ENCODE results near the gene PAPPA. TPM values are rescaled to one million over a fixed set of nuclear protein-coding genes. Genes with fewer than 3 reads are reported as not detected.

Gene PAPPA
- total RNA-seq, 1 experiment from 2014 or later, result 0.17 TPM

GRCh38 chr9:116275418-116276195, 122.0 kb downstream of the PAPPA start:
- H3K27ac ChIP-seq (ENCODE audit: insufficient read length, low read depth, low read length), result no peak overlapping the region
- no peak overlapping the region for H3T11ph ChIP-seq (ENCODE audit: low read length)
- no peak overlapping the region for H2BK15ac ChIP-seq (ENCODE audit: low read depth, low read length)
- Mint-ChIP-seq H3K4me3 (no peak overlapping the region; a peak in 1 of 5 replicates), H3K27me3 (ENCODE audit: low read depth) (peaks cover 99% of the 10 kb centered on the region), H3K4me1 (peaks cover 69 to 80% of the 10 kb centered on the region in 2 experiments), H3K36me3 (ENCODE audit: insufficient read depth in 1 of 3, low read depth in 3 of 3) (no peaks in the 10 kb centered on the region), H3K9me3 (no peaks in the 10 kb centered on the region; a peak in 1 of 5 replicates), H3K27ac (no peak overlapping the region)
- no peaks in the 10 kb centered on the region for H4K20me1 ChIP-seq (ENCODE audit: control insufficient read depth, insufficient read depth, insufficient read length)
- H2BK5ac ChIP-seq (ENCODE audit: insufficient read length, low read length), result no peak overlapping the region
- no CpG with 5 or more reads among the region's 6 CpGs for WGBS (ENCODE audit: extremely low coverage, insufficient read length, low lambda C conversion rate)
- no peak overlapping the region for H3K18ac ChIP-seq (ENCODE audit: insufficient read length, low read depth, low read length)
- H2AK5ac ChIP-seq (ENCODE audit: insufficient read length, low read length), result no peak overlapping the region
- H3K27me3 ChIP-seq (ENCODE audit: insufficient read depth, low read length), result peaks cover 60% of the 10 kb centered on the region
- no peak overlapping the region for H4K91ac ChIP-seq (ENCODE audit: insufficient read length, low read depth, low read length)
- no peak overlapping the region for H3K56ac ChIP-seq (ENCODE audit: insufficient read length, low read depth, low read length)
- no peaks in the 10 kb centered on the region for H3K9me3 ChIP-seq (ENCODE audit: control insufficient read depth, low read depth, low read length)
- no peak overlapping the region for H3K4ac ChIP-seq (ENCODE audit: low read depth, low read length)
- H2BK12ac ChIP-seq (ENCODE audit: insufficient read length, low read depth, low read length), result no peak overlapping the region
- H4K5ac ChIP-seq (ENCODE audit: insufficient read length, low read depth, low read length), result no peak overlapping the region
- H3K4me2 ChIP-seq (ENCODE audit: insufficient read depth, insufficient read length, low read length), result no peak overlapping the region
- no peak overlapping the region for H3K23ac ChIP-seq (ENCODE audit: insufficient read length, low read depth, low read length)
- H3K4me1 ChIP-seq (ENCODE audit: insufficient read depth, low read length), result peaks cover 5% of the 10 kb centered on the region; the same call in 1 of the 2 replicates
- H2BK20ac ChIP-seq (ENCODE audit: low read depth, low read length, poor library complexity, severe bottlenecking), result no peak overlapping the region
- no peak overlapping the region for H3K9ac ChIP-seq (ENCODE audit: extremely low read depth, insufficient read length, low read length)
- H4K8ac ChIP-seq (replicated peaks; ENCODE audit: insufficient read length, low read depth, low read length), result no peak overlapping the region
- no peaks in the 10 kb centered on the region for H3K79me1 ChIP-seq (ENCODE audit: insufficient read depth, low read depth, low read length, poor library complexity, severe bottlenecking)
- H2BK120ac ChIP-seq (ENCODE audit: low read depth, low read length, poor library complexity, severe bottlenecking), result no peak overlapping the region
- H3K23me2 ChIP-seq (ENCODE audit: insufficient read length, low read depth, low read length, poor library complexity, severe bottlenecking), result no peaks in the 10 kb centered on the region
- no peak overlapping the region for H2AFZ ChIP-seq (ENCODE audit: low read length)
- no peak for DNase-seq
- no peak for TF ChIP-seq CTCF (conservative IDR thresholded peaks at IDR 0.05)
- no peak overlapping the region for H3K14ac ChIP-seq (ENCODE audit: insufficient read depth, low read length)
- no peaks in the 10 kb centered on the region for H3K79me2 ChIP-seq (ENCODE audit: insufficient read depth, low read length)

Data from H9 (cell line).